GM12891 (cell line): ENCODE data around the gene REG3A.

Experiments used
- PAX5 ChIP-seq: IDR thresholded peaks from 2 replicates; pipeline ENCODE4 v1.6.1; 2011; ENCODE audit warnings: low read length, moderate library complexity, mild to moderate bottlenecking; ENCODE audit not compliant: insufficient read depth, severe bottlenecking
- POLR2A ChIP-seq: IDR thresholded peaks from 2 replicates; pipeline ENCODE4 v1.6.1; 2011; ENCODE audit warnings: low read depth, low read length, control low read depth
- POLR2AphosphoS5 ChIP-seq: IDR thresholded peaks from 2 replicates; pipeline ENCODE4 v1.6.1; 2011; ENCODE audit warnings: low read depth, low read length, control low read depth
- POU2F2 ChIP-seq: IDR thresholded peaks from 2 replicates; pipeline ENCODE4 v1.6.1; 2011; ENCODE audit warnings: low read depth, mild to moderate bottlenecking, control low read depth, low read length, moderate library complexity
- SPI1 ChIP-seq: IDR thresholded peaks from 2 replicates; pipeline ENCODE4 v1.6.1; 2011; ENCODE audit warnings: low read depth, low read length, control low read depth
- TAF1 ChIP-seq: IDR thresholded peaks from 2 replicates; pipeline ENCODE4 v1.6.1; 2011; ENCODE audit warnings: low read depth, low read length, control low read depth

GRCh38 chr2:79120194-79120713, 39.3 kb downstream of the REG3A start, which contains the start of gene REG1A:
- no peak for TF ChIP-seq POLR2AphosphoS5
- TF ChIP-seq POLR2A = no peak
- no peak for TF ChIP-seq PAX5
- TF ChIP-seq POU2F2 = no peak
- TF ChIP-seq SPI1 = no peak
- TF ChIP-seq TAF1 = no peak
